Muscle of arm (tissue), 12 donors: ENCODE measurements around the gene KLHL6. TPM values are rescaled to one million over a fixed set of nuclear protein-coding genes. Genes with fewer than 3 reads are reported as not detected.
"Not testable (repeated sequence)": the region's sequence is repeated elsewhere in the genome, so short reads cannot be mapped to it uniquely, and the experiment has no call there.

ENCODE experiments used
- DNase-seq: peaks from one replicate; pipeline ENCODE4 v3.0.0-alpha.2; 2013
- polyA plus RNA-seq, 12 donors: library from polyadenylated mRNA; unstranded; fragments of 120-200 nt; gene quantifications; one replicate each; pipeline ENCODE4 v1.2.1, GENCODE V29; 2013; ENCODE audit not compliant: insufficient read length in 12 of 12

The KLHL6 gene
- polyA plus RNA-seq, 12 donors = 0.98 to 2.7 (median 1.8) TPM; not detected in 2

DNA sequence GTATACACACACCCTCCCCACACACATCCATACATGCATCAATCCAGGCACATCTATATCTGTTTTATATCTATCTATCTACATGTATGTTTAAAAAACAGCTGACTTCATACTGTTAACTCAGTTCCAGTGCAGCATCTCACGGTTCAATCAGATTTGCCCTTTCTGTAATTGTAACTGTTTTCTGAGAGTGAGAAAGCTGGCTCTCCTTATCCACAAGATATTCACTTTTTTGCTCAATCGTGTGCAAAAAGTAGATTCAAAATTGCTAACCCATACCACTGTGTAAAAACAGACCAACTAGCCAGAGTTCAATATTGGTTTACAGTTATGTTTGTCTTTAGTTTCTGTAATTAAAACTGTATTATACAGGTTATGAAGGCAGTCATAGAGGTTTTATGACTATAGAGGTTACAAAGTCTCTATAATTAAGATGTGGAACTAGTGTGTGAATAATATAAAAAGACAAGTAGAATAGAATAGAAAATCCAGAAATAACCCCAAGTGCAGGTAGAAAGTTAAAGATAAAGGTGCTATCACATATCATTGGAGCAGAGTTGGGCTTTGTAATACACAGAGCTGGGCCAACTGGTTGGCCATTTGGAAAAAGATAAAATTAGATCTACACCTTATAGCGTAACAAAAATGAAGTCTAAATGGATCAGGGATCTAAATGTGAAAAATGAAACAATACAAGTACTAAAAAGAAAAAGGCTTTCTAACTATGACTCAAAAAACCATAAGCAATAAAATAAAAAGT lies 107.0 kb downstream of the KLHL6 start:
- DNase-seq = no peak

GRCh38 chr3:183447206-183448001 lies 108.1 kb downstream of the KLHL6 start:
- peak; percentile 83 for DNase-seq

GRCh38 chr3:183446838-183447205 lies 108.7 kb downstream of the KLHL6 start:
- no peak for DNase-seq

GRCh38 chr3:183444748-183445147 lies 110.8 kb downstream of the KLHL6 start:
- no peak for DNase-seq

- no peak for DNase-seq
Observed at GRCh38 chr3:183443395-183444385, 111.8 kb downstream of the KLHL6 start.

- no peak for DNase-seq
Observed at GRCh38 chr3:183442994-183443393, 112.5 kb downstream of the KLHL6 start.

DNA sequence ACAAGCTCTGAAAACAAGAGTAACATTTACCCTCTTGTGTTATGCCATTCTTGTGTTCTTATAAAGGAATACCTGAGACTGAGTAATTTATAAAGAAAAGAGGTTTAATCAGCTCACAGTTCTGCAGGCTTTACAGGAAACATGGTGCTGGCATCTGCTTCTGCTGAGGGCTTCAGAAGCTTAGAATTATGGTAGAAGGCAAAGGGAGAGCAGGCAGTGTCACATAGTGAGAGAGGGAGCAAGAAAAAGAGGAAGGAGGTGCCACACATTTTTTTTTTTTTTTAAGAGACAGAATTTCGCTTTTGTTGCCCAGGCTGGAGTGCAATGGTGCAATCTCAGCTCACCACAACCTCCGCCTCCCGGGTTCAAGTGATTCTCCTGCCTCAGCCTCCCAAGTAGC lies 115.0 kb downstream of the KLHL6 start:
- DNase-seq = not testable (repeated sequence)

GRCh38 chr3:183439515-183439914 lies 116.0 kb downstream of the KLHL6 start:
- DNase-seq = no peak

GRCh38 chr3:183438735-183439134 lies 116.8 kb downstream of the KLHL6 start:
- no peak for DNase-seq

- no peak for DNase-seq
Observed at GRCh38 chr3:183437666-183438564, 117.6 kb downstream of the KLHL6 start.

Other genes with a start within 250 kb of the KLHL6 start
- under 1 TPM in 10 of 12 donors, not detected in 2; 0.05 to 0.62 (median 0.38) TPM for gene MCF2L2, start 127.1 kb downstream of the KLHL6 start, polyA plus RNA-seq
- gene KLHL24, start 79.9 kb upstream of the KLHL6 start, polyA plus RNA-seq = 10 to 100 TPM; 26.3 to 74.7 (median 35.3) TPM
- 10 to 100 TPM in 11 of 12 donors, not detected in 1; 27.5 to 44.3 (median 30.8) TPM for gene YEATS2, start 142.1 kb upstream of the KLHL6 start, polyA plus RNA-seq